ENCODE data around the gene LAMA5.

Gene LAMA5

DNA sequence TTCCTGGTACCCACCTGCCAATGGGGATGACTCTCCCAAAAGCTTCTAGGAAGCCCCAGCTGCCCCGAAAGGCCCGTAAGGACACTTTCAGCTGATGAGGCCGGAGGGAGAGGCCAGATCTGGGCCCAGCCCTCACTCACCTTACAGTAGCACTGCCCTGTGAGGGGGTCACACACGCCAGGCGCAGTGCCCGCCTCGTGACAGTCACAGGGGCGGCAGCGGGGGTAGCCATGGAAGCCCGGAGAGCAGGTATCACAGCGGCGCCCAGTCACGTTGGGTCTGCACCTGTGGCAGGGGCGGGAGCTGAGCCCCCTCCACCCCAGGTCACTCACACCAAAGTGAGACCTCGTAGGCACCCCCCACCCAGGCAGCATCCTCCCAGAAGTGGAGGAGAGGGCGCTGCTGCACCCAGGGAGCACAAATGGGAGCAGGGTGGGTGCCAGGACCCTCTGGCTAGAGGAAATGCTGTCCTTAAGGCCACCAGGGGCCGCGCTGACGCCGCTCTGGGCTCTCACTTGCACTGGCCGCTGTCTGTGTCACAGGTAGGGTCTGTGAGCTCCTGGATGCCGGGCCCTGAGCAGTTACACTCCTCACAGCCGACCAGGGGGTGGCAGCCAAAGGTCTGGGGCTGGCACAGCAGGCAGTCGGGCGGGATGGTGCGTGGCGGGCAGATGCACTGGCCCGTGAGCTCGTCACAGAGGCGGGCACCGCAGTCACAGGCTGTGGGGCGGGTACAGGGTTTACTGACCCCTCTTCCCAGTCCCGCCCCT, 39.2 kb downstream of the LAMA5 start:
- Mint-ChIP-seq H3K4me1 (no peaks in the 10 kb centered on the region), H3K4me3 (no peak overlapping the region), H3K27me3 (ENCODE audit: low read depth, poor library complexity) (peaks cover 3% of the 10 kb centered on the region), H3K9me3 (peaks cover 8% of the 10 kb centered on the region), H3K36me3 (ENCODE audit: low read depth) (peaks cover 36% of the 10 kb centered on the region), H3K27ac (no peak overlapping the region)
- no peak for DNase-seq
- no peak for TF ChIP-seq CTCF (IDR thresholded peaks at IDR 0.05)

DNA sequence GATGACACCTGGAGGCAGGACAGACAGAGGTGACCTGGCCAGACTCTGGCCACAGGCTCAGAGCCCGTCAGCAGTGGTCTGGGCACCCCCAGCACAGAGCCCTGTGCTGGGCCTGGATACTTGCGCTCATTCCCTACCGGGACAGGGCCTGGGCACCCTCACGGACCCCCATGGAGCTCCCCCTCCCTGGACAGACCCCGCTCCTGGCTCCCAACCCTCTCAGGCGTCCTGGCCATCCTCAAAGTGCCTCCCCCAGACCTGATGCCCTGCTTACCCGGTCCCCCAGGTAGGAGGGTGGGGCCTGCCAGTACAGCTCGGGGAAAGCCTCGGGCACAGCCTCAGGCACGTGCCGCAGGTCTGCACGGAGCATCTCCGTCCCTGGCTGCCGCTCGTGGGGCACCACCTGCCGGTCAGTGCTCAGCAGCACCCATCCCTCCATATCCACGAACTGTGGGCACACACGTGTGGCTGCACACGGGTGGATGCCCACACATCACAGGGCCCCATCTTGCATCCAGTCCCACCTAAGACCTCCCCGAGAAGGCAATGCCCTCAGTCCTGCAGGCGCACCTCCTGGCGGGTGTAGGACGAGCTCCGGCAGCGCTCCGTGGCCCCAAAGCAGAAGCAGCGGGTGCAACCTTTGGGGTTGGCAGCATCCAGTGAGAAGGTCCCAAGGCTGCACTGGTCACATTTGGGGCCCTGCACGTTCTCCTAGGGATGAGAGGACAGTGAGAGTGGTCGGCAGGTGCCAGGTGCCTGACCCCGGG, 40.0 kb downstream of the LAMA5 start:
- H3K9me3 Mint-ChIP-seq = peaks cover 8% of the 10 kb centered on the region
- H3K4me3 Mint-ChIP-seq = no peak overlapping the region
- peaks cover 36% of the 10 kb centered on the region for H3K36me3 Mint-ChIP-seq (ENCODE audit: low read depth)
- no peak for DNase-seq
- peaks cover 3% of the 10 kb centered on the region for H3K27me3 Mint-ChIP-seq (ENCODE audit: low read depth, poor library complexity)
- H3K27ac Mint-ChIP-seq = no peak overlapping the region
- H3K4me1 Mint-ChIP-seq = no peaks in the 10 kb centered on the region
- no peak for TF ChIP-seq CTCF (IDR thresholded peaks at IDR 0.05)

DNA sequence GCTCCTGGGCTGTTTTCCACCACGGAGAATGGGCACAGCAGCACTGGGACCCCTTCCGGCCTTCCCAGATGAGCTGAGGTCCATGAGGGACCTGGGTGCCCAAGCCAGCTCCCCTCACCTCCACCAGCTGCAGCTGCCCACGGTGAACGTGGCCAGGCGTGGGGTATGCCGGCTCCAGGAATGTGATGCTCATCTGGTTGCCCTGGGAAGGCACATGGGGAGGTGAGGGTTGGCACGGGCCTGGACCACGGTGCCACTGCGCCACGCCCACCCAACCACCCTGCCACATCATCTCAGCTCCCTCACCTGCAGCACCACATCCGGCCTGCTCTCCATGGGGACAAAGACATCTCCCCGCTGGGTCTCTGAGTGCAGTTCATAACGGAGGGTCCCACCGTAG, 40.6 kb downstream of the LAMA5 start:
- peaks cover 3% of the 10 kb centered on the region for H3K27me3 Mint-ChIP-seq (ENCODE audit: low read depth, poor library complexity)
- TF ChIP-seq CTCF (IDR thresholded peaks at IDR 0.05) = no peak
- H3K4me3 Mint-ChIP-seq = no peak overlapping the region
- peaks cover 36% of the 10 kb centered on the region for H3K36me3 Mint-ChIP-seq (ENCODE audit: low read depth)
- no peak overlapping the region for H3K27ac Mint-ChIP-seq
- H3K4me1 Mint-ChIP-seq = no peaks in the 10 kb centered on the region
- peaks cover 8% of the 10 kb centered on the region for H3K9me3 Mint-ChIP-seq
- DNase-seq = no peak

DNA sequence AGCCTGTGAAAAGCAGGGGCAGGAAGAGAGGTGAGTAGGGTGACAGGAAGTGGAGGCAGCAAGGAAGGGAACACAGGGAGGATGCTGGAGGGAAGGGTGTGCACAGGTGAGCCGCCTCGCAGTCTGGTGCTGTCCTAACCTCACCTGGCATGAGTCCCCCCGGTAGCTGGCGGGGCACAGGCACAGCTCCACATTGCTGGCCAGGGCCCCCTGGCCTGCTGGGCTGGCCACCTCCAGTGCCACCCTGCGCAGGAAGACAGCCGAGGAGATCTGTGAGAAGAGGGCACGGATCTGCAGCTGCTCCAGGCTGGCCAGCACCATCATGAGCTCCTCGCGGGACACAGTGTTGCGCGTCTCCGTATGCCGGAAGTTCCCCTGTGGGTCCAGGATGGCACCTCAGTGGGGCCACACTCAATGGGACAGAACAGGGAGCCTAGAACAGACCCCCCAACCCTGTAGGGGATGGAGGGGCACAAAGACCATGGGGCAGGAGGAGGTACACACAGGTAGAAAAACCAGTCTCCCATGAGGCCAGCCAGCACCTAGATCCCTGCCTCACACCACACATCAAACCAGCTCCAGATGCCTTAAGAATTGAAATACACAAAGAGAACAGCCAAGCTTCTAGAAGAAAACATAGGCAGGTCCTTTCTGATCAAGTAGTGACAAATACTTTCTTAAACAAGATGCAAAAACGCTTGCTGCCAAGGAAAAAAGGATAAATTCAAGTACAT, 41.8 kb downstream of the LAMA5 start:
- H3K27me3 Mint-ChIP-seq (ENCODE audit: low read depth, poor library complexity) = peaks cover 3% of the 10 kb centered on the region
- TF ChIP-seq CTCF (IDR thresholded peaks at IDR 0.05) = no peak
- DNase-seq = no peak
- no peaks in the 10 kb centered on the region for H3K4me1 Mint-ChIP-seq
- peaks cover 41% of the 10 kb centered on the region for H3K36me3 Mint-ChIP-seq (ENCODE audit: low read depth)
- H3K4me3 Mint-ChIP-seq = no peak overlapping the region
- H3K27ac Mint-ChIP-seq = no peak overlapping the region
- peaks cover 8% of the 10 kb centered on the region for H3K9me3 Mint-ChIP-seq

GRCh38 chr20:62323980-62324906, 42.9 kb downstream of the LAMA5 start:
- H3K4me3 Mint-ChIP-seq = no peak overlapping the region
- H3K9me3 Mint-ChIP-seq = peaks cover 9% of the 10 kb centered on the region
- DNase-seq = no peak
- no peak overlapping the region for H3K27ac Mint-ChIP-seq
- no peak for TF ChIP-seq CTCF (IDR thresholded peaks at IDR 0.05)
- no peaks in the 10 kb centered on the region for H3K4me1 Mint-ChIP-seq
- H3K36me3 Mint-ChIP-seq (ENCODE audit: low read depth) = peaks cover 49% of the 10 kb centered on the region
- H3K27me3 Mint-ChIP-seq (ENCODE audit: low read depth, poor library complexity) = peaks cover 3% of the 10 kb centered on the region
